Caco-2 (cell line): ENCODE measurements around the gene ITIH5. TPM values are rescaled to one million over a fixed set of nuclear protein-coding genes. Genes with fewer than 3 reads are reported as not detected.

ENCODE experiments used
- BruUV-seq: library from RNA; stranded (reverse); fragments of 400-500 nt; replicated peaks from 2 replicates; lab custom pipeline; 2021; lab: Mats Ljungman, UMichigan
- CTCF ChIA-PET: fragments of 300-600 bp; sonication (Branson Sonifier 250); formaldehyde crosslinking; loops from one replicate; lab custom pipeline; 2022; ENCODE audit warnings: antibody characterized with exemption; lab: Charles Lee
- POLR2A ChIA-PET: fragments of 300-600 bp; sonication (Branson Sonifier 250); formaldehyde crosslinking; loops from one replicate; lab custom pipeline; 2022; ENCODE audit warnings: antibody characterized with exemption; lab: Charles Lee
- DNase-seq, 2 experiments: peaks; one replicate each; pipeline versions ENCODE4 v3.0.0 to v3.0.0-alpha.2; 2020 to 2022
- H3K27me3 ChIP-seq: replicated peaks from 2 replicates; pipeline ENCODE4 v1.6.0; 2011; ENCODE audit warnings: low read length; ENCODE audit not compliant: control insufficient read depth, insufficient read depth
- H3K36me3 ChIP-seq: 2 replicates; pipeline ENCODE4 v1.5.1; 2011; ENCODE audit warnings: low read length; ENCODE audit not compliant: control insufficient read depth, insufficient read depth
- H3K4me1 ChIP-seq: fragments of 250-450 bp; sonication (Bioruptor Pico); 2 replicates; pipeline ENCODE4 v1.5.1; 2020; ENCODE audit warnings: mild to moderate bottlenecking
- H3K4me3 ChIP-seq: 2 replicates; pipeline ENCODE4 v1.5.1; 2011; ENCODE audit warnings: low read depth, mild to moderate bottlenecking, control low read depth, low read length
- H3K9me3 ChIP-seq: fragments of 250-450 bp; sonication (Bioruptor Pico); 2 replicates; pipeline ENCODE4 v1.5.1; 2020; ENCODE audit warnings: mild to moderate bottlenecking, moderate library complexity
- H3K27ac Mint-ChIP-seq: one replicate; pipeline ENCODE4 v1.8.0; 2022; ENCODE audit warnings: mixed read lengths; ENCODE audit not compliant: unreplicated experiment
- H3K27me3 Mint-ChIP-seq: one replicate; pipeline ENCODE4 v1.8.0; 2022; ENCODE audit warnings: mixed read lengths; ENCODE audit not compliant: insufficient read depth, unreplicated experiment
- H3K36me3 Mint-ChIP-seq: one replicate; pipeline ENCODE4 v1.8.0; 2022; ENCODE audit warnings: mild to moderate bottlenecking, mixed read lengths; ENCODE audit not compliant: insufficient read depth, unreplicated experiment
- H3K4me1 Mint-ChIP-seq: one replicate; pipeline ENCODE4 v1.8.0; 2022; ENCODE audit warnings: low read depth, mixed read lengths; ENCODE audit not compliant: unreplicated experiment
- H3K4me3 Mint-ChIP-seq: one replicate; pipeline ENCODE4 v1.8.0; 2022; ENCODE audit warnings: mild to moderate bottlenecking, moderate library complexity, mixed read lengths; ENCODE audit not compliant: unreplicated experiment
- H3K9me3 Mint-ChIP-seq: one replicate; pipeline ENCODE4 v1.8.0; 2022; ENCODE audit warnings: mixed read lengths; ENCODE audit not compliant: unreplicated experiment
- CTCF ChIP-seq, 2 experiments: fragments of 200-600 bp in 1 of 2; IDR thresholded peaks; 1 replicate in 1 of 2; 2 replicates in 1 of 2; pipeline versions ENCODE4 v1.5.1 to v1.8.0; 2011 to 2022; ENCODE audit warnings: antibody characterized with exemption in 1 of 2, control low read depth in 1 of 2, inconsistent platforms in 1 of 2, low read depth in 1 of 2, low read length in 1 of 2, mild to moderate bottlenecking in 1 of 2, moderate library complexity in 1 of 2; ENCODE audit not compliant: insufficient read depth in 1 of 2, severe bottlenecking in 1 of 2, unreplicated experiment in 1 of 2
- intact Hi-C: fragments of 100-400 bp; cut with micrococcal nuclease; formaldehyde crosslinking; loops from one replicate; pipeline ENCODE4 v1.10.0; 2022; ENCODE audit not compliant: unreplicated experiment
- total RNA-seq: library from RNA; stranded (reverse); gene quantifications from 2 replicates; pipeline ENCODE4 v1.2.3, GENCODE V29; 2022

ITIH5 gene
- total RNA-seq, 1 experiment from 2014 or later = 0.18 TPM

- H3K36me3 ChIP-seq = no peaks in the 10 kb centered on the region
- no TSS peak for BruUV-seq
- Mint-ChIP-seq H3K36me3 (no peaks in the 10 kb centered on the region), H3K27me3 (peaks cover 13% of the 10 kb centered on the region), H3K9me3 (no peaks in the 10 kb centered on the region), H3K27ac (no peak overlapping the region), H3K4me1 (no peaks in the 10 kb centered on the region), H3K4me3 (no peak overlapping the region)
- H3K9me3 ChIP-seq = peaks cover 2% of the 10 kb centered on the region; the same call in 1 of the 2 replicates
- H3K4me1 ChIP-seq = 0 out of 2 replicates have a peak, but pooled peaks cover 4% of the 10 kb centered on the region
- CTCF ChIA-PET = no interaction called here
- no peak for DNase-seq
- intact Hi-C loops = no loop called here
- H3K27me3 ChIP-seq = no peaks in the 10 kb centered on the region
- POLR2A ChIA-PET = no interaction called here
- H3K4me3 ChIP-seq = no peak overlapping the region
- no peak for TF ChIP-seq CTCF (IDR thresholded peaks at IDR 0.05; ENCODE audit: insufficient read depth in 1 of 2, low read depth in 1 of 2, low read length in 1 of 2, severe bottlenecking in 1 of 2, unreplicated experiment in 1 of 2)
Observed at GRCh38 chr10:7601023-7601656, 65.6 kb downstream of the ITIH5 start.

- Mint-ChIP-seq H3K27me3 (peaks cover 13% of the 10 kb centered on the region), H3K4me3 (no peak overlapping the region), H3K9me3 (no peaks in the 10 kb centered on the region), H3K27ac (no peak overlapping the region), H3K36me3 (no peaks in the 10 kb centered on the region), H3K4me1 (peaks cover 6% of the 10 kb centered on the region)
- H3K4me1 ChIP-seq = 0 out of 2 replicates have a peak, but pooled peaks cover 4% of the 10 kb centered on the region
- H3K4me3 ChIP-seq = no peak overlapping the region
- CTCF ChIA-PET = no interaction called here
- intact Hi-C loops = no loop called here
- peaks cover 2% of the 10 kb centered on the region; the same call in 1 of the 2 replicates for H3K9me3 ChIP-seq
- TF ChIP-seq CTCF (IDR thresholded peaks at IDR 0.05; ENCODE audit: insufficient read depth in 1 of 2, low read depth in 1 of 2, low read length in 1 of 2, severe bottlenecking in 1 of 2, unreplicated experiment in 1 of 2) = no peak
- no TSS peak for BruUV-seq
- no peak for DNase-seq
- POLR2A ChIA-PET = no interaction called here
- H3K27me3 ChIP-seq = no peaks in the 10 kb centered on the region
- no peaks in the 10 kb centered on the region for H3K36me3 ChIP-seq
Observed at GRCh38 chr10:7598771-7599170, 68.0 kb downstream of the ITIH5 start.

- peaks cover 2% of the 10 kb centered on the region; the same call in 1 of the 2 replicates for H3K9me3 ChIP-seq
- POLR2A ChIA-PET = no interaction called here
- DNase-seq = no peak
- intact Hi-C loops = no loop called here
- H3K4me3 ChIP-seq = no peak overlapping the region
- no peaks in the 10 kb centered on the region for H3K36me3 Mint-ChIP-seq
- peaks cover 6% of the 10 kb centered on the region for H3K4me1 Mint-ChIP-seq
- CTCF ChIA-PET = no interaction called here
- TF ChIP-seq CTCF (IDR thresholded peaks at IDR 0.05; ENCODE audit: insufficient read depth in 1 of 2, low read depth in 1 of 2, low read length in 1 of 2, severe bottlenecking in 1 of 2, unreplicated experiment in 1 of 2) = no peak
- H3K27ac Mint-ChIP-seq = no peak overlapping the region
- H3K9me3 Mint-ChIP-seq = no peaks in the 10 kb centered on the region
- H3K4me3 Mint-ChIP-seq = no peak overlapping the region
- no peaks in the 10 kb centered on the region for H3K36me3 ChIP-seq
- H3K27me3 Mint-ChIP-seq = peaks cover 11% of the 10 kb centered on the region
- no TSS peak for BruUV-seq
- 0 out of 2 replicates have a peak, but pooled peaks cover 4% of the 10 kb centered on the region for H3K4me1 ChIP-seq
- H3K27me3 ChIP-seq = no peaks in the 10 kb centered on the region
Observed at GRCh38 chr10:7596356-7596755, 70.4 kb downstream of the ITIH5 start.
